GM21360 (cell line): Measurements from ENCODE around the gene DDIAS.
A peak's percentile ranks its signal among the peaks of the same experiment; 100 is the strongest.
"Not testable (repeated sequence)": the region's sequence is repeated elsewhere in the genome, so short reads cannot be mapped to it uniquely, and the experiment has no call there.

Experiments
- ATAC-seq: cut with Tn5 transposase; IDR thresholded peaks from one replicate; pipeline ENCODE4 v1.9.1; 2021; ENCODE audit warnings: mild to moderate bottlenecking, moderate library complexity; ENCODE audit not compliant: unreplicated experiment

Gene DDIAS

GRCh38 chr11:82901165-82901921 lies at the start of gene DDIAS:
DDIAS (plus strand) TSS chr11:82901736; CDS start chr11:82914739, 13,003 bp downstream.
- peak; percentile 70 for ATAC-seq

DNA sequence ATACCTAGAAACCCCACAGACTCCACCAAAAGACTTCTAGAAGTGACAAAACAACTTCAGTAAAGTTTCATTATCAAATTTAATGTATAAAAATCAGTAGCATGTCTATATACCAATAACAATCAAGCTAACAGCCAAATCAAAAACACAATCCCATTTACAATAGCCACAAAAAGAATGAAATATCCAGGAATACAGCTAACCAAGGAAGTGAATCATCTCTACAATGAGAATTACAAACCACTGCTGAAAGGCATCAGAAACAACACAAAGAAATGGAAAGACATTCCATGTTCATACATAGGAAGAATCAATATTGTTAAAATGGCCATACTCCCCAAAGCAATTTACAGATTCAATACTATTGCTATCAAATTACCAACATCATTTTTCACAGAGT lies 47.3 kb upstream of the DDIAS start:
- ATAC-seq = no peak

GRCh38 chr11:82854916-82855315 lies 46.6 kb upstream of the DDIAS start:
- not testable (repeated sequence) for ATAC-seq

- ATAC-seq = no peak
Observed at GRCh38 chr11:82855616-82856015, 45.9 kb upstream of the DDIAS start.

DNA sequence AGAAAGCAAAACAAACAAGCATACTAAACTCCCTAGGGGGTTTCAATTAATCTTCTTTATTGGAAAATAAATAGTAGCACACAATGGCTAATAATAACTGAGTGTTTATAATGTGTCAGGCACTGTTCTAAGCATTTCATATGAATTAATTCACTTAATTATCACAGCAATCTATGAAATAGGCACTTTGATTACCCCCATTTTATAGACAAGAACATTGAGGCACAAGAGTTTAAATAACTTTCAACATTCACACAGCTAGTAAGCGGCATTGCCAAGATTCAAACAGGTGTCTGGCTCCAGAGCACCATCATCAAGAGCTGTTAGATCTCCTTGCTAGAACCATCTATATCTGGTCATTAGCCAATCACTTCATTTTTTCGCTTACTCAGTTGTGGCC lies 44.4 kb upstream of the DDIAS start:
- no peak for ATAC-seq

DNA sequence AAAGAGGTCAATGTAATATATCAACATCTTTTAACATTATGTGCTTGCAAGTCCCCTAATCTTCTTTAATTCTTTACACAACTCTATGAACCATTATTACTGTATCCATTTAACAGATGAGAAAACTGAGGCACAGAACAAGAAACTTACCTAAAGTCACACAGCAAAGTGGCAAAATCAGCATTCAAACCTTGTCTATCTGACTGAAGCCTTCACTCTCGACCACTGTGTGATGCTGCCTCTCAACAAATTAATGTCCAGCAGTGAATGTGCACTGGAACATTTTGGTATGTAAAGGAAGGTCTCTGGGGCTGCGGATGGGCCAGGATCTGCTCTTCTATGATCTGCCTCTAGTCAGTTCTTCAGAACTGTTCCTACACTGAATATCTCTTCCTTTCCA lies 43.4 kb upstream of the DDIAS start:
- no peak for ATAC-seq

- no peak for ATAC-seq
Observed at GRCh38 chr11:82858556-82859091, 42.9 kb upstream of the DDIAS start.

DNA sequence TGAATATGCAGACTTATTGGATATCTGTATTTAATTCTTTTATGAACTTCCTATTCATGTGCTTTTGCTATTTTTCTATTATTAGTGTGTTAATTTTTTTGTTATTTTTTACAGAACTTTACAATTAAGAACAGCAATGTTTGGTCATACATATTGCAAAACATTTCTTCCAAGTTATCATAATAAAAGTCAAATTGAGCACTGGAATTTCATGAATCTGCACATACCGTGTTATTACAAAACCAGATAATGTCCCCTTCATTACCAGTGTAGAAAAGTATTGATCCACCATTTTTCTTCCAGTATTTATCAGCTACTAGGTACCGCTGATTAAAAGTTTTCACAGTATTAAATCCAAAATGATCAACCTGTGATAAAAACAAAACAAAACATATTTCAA lies 41.8 kb upstream of the DDIAS start:
- ATAC-seq = no peak

DNA sequence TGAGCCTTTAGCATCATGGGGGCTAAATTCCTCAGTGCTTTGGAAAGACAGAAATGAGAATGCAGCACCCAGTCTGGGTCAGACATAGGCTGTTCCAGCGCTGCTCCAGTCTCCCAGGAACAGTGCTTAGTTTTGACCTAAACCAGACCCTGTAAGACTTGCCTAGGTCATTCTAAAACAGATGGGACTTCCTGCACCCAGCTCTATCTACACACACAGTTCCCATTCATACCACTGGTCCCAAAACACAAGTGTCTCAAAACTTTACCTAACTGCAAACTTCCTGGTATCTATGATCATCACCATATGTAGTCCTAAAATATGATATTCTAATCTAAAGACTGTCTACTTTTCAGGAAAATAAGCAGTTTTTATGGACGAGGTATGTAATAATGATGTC lies 39.2 kb upstream of the DDIAS start:
- no peak for ATAC-seq

GRCh38 chr11:82863209-82863608 lies 38.3 kb upstream of the DDIAS start:
- ATAC-seq = peak; percentile 55

GRCh38 chr11:82864268-82864667 lies 37.3 kb upstream of the DDIAS start:
- ATAC-seq = peak; percentile 49

DNA sequence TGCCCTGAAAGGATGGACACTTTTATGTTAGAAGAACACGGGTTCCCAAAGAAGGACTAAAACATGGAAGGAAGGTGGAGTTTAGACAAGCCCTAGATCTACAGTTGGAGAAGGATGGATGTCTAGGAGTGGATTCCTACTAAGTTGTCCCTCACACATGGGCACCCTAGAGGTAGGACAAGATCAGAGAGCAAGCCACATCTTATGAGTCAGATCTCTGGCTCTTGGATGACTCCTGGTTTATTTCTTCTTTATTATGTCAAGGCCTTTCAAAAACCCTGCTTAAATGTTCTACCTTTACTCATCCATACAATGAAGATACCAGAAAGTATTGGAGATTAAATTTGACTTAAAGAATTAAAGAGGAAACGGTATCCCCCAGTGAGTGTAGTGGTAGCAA lies 35.7 kb upstream of the DDIAS start:
- ATAC-seq = no peak

- ATAC-seq = no peak
Observed at GRCh38 chr11:82867495-82868082, 33.9 kb upstream of the DDIAS start.

GRCh38 chr11:82869657-82870056 lies 31.9 kb upstream of the DDIAS start:
- ATAC-seq = no peak

DNA sequence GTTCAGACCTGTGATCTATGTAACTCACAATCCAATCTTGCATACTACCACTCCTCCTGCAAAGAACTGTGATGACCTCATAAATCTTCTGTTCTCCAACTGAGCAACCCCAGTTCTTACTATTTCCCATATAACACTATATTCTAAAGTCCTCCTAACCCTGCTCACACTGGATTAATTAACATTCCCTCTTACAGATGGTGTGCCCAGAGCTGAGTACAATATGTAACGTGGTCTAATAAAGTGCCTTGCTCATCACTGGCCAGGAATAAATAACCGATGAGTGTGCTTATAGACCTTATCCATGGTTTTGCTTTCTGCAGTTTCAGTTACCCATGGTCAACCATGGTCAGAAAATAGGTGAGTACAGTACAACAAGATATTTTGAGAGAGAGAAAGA lies 29.9 kb upstream of the DDIAS start:
- no peak for ATAC-seq

GRCh38 chr11:82872377-82873150 lies 29.0 kb upstream of the DDIAS start:
- ATAC-seq = no peak

GRCh38 chr11:82873919-82874333 lies 27.6 kb upstream of the DDIAS start:
- ATAC-seq = no peak

GRCh38 chr11:82874646-82875523 lies 26.7 kb upstream of the DDIAS start:
- no peak for ATAC-seq

DNA sequence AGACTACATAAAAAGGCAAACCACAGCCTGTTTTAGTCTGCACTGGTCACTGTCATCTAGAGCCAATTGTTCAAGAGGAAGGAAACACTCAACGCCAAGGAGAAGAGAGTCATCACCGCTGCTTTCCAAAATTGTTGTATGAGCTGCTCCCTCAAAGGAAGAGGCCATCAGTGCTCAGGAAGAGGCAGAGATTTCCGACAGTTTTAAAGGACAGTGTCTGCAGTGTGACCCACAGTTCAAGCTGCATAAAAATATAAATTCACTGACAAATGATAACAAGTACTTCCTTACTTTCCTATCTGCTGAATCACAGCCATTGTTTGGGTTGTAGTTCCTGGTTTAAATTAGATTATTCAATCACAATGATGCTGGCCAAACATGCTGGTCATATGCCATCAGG lies 17.7 kb upstream of the DDIAS start:
- no peak for ATAC-seq

DNA sequence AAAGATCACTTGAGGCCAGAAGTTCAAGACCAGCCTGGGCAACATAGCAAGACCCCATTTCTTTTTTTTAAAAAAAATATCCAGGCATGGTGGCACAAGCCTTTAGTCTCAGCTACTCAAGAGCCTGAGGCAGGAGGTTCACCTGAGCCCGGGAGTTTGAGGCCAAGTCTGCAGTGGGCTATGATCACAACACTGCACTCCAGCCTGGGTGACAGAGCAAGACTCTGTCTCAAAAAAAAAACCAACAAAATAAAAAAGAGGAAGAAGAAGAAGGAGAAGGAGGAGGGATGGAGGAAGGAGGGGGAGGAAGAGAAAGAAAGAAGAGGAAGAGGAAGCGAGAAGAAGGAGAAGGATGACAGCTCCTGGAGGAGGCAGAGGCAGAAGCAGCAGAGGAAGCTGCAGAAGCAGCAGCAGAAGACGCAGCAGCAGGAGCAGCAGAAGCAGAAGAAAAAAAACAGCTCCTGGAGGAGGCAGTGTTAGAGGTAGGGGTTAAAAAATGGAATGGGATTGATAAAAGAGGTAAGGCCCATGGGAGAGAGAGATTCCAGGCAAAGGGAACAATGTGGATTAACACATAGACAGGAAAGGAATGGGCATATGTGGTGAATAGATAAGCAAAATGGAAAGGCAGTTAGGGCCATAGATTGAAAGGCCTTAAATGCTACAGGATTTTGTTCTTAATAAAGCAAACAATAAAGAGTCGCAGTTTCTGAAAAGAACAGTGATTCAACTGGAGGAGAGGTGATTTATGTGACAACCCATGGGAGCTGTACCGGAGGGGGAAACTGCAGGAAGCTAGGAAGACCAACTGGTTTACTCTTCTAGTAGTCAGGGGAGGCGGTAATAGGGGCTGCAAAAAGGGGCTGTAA lies 12.2 kb upstream of the DDIAS start:
- no peak for ATAC-seq
